ENCODE data around the gene CCR2. TPM values are rescaled to one million over a fixed set of nuclear protein-coding genes. Genes with fewer than 3 reads are reported as not detected.
"Not testable (repeated sequence)": the region's sequence is repeated elsewhere in the genome, so short reads cannot be mapped to it uniquely, and the experiment has no call there.

CCR2 gene
- total RNA-seq, 1 donor from 2014 or later = 20.6 TPM

DNA sequence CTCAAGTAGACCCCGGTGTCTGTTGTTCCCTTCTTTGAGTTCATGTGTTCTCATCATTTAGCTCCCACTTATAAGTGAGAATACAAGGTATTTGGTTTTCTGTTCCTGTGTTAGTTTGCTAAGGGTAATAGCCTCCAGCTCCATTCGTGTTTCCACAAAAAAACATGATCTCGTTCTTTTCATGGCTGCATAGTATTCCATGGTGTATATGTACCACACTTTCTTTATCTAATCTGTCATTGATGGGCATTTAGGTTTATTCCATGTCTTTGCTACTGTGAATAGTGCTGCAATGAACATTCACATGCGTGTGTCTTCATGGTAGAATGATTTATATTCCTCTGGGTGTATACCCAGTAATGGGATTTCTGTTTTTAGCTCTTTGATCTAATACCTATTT is 49.0 kb downstream of the CCR2 start:
- Mint-ChIP-seq H3K4me1 (ENCODE audit: low read depth) (peaks cover 20% of the 10 kb centered on the region), H3K27me3 (ENCODE audit: insufficient read depth) (peaks cover 24% of the 10 kb centered on the region)
- H3K27ac Mint-ChIP-seq; H3K4me3 Mint-ChIP-seq; H3K9me3 Mint-ChIP-seq; DNase-seq (ENCODE audit: low spot score); H3K36me3 Mint-ChIP-seq (ENCODE audit: low read depth); intact Hi-C loops (cut with micrococcal nuclease): not testable (repeated sequence)

DNA sequence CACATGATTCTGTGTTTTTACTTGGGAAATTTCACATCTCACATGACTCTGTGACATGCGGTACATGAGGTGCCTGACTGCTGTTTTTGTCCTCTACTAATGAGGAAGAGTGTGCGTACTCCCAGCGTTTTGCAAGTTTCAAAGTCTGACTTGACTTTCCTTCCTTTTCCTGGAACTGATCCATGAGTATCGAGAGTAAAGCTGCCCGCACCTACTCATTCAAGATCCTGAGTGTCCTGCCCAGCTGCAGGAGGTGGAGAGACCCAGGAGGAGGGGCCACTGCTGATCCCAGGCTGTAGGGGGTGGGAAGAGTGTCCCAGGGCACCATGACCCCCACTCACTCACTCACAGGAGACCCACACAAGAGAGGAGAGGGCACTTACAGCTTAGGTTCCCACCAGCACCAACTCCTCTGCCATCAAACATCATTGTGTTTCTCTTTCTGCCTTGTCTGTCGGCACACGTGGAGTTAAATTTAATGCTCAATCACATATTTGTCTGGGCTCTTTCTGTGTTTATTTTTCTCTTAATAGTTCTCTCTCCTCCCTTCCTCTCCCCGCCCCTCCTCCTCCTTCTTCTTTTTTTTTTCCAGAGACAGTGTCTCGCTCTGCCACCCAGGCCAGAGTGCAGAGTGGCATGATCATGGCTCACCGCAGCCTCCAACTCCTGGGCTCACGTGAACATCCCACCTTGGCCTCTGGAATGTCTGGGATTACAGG is 51.5 kb downstream of the CCR2 start:
- DNase-seq (ENCODE audit: low spot score) = no peak
- Mint-ChIP-seq H3K4me3 (no peak overlapping the region), H3K27ac (no peak overlapping the region), H3K27me3 (ENCODE audit: insufficient read depth) (peaks cover 24% of the 10 kb centered on the region), H3K36me3 (ENCODE audit: low read depth) (peaks cover 6% of the 10 kb centered on the region), H3K9me3 (peaks cover 4% of the 10 kb centered on the region), H3K4me1 (ENCODE audit: low read depth) (peaks cover 42% of the 10 kb centered on the region)
- intact Hi-C loops (cut with micrococcal nuclease) = no loop called here

- Mint-ChIP-seq H3K4me3 (no peak overlapping the region), H3K27me3 (ENCODE audit: insufficient read depth) (peaks cover 27% of the 10 kb centered on the region), H3K36me3 (ENCODE audit: low read depth) (peaks cover 6% of the 10 kb centered on the region), H3K4me1 (ENCODE audit: low read depth) (peaks cover 42% of the 10 kb centered on the region), H3K27ac (peak overlapping the region; percentile 68), H3K9me3 (peaks cover 4% of the 10 kb centered on the region)
- DNase-seq (ENCODE audit: low spot score) = no peak
- intact Hi-C loops (cut with micrococcal nuclease) = no loop called here
Observed at GRCh38 chr3:46406443-46406787, 52.5 kb downstream of the CCR2 start.

DNA sequence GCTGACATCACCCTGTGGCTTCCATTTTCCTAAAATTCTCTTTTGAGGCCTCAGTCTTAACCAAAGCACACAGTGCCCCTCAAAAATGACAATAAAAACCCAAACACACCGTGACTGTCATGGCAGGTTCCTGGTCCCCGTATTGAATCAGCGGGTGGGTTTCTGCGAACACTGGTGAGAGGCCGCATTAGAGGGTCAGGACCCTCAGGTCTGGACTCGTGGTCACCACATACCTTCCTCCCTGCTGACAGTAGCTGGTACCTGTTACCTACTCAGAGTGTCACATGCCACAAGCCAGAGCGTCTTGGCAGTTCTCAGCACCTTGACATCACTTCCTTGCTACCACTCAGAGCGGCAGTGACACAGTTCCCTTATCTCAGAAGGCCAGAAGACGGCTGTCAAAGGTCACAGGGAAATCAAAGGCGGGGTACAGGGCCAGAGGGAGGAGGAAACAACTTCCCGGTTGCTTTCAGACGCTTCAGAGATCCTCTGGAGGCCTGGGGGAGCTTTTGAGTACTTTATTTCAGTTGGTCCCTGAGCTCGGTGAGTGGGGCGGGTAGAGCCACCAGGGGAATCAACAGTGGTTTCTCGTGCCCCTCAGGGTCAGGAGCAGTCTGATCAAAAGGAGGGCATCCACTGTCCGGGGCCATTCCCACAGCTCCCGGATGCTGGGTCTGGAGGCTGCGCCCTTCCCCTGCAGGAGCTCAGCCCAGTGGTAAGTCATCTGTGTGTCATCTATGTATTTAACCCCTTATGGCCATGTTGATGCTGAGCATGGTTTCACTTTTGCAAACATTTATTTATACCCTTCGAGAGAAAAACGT is 53.1 kb downstream of the CCR2 start, which contains the start of the genes CCR5AS and CCRL2:
TSS of gene CCR5AS (minus strand) at position 279 of the 824 bp plus-strand sequence.
TSS of gene CCRL2 (plus strand) at position 472 of the 824 bp plus-strand sequence. CDS start 821 bp downstream, outside the sequence.
- intact Hi-C loops (cut with micrococcal nuclease) = no loop called here
- Mint-ChIP-seq H3K4me3 (peak within 1 kb of the TSS; percentile 80), H3K36me3 (ENCODE audit: low read depth) (peaks cover 6% of the 10 kb centered on the region), H3K27ac (peak within 1 kb of the TSS; percentile 85), H3K4me1 (ENCODE audit: low read depth) (peaks cover 42% of the 10 kb centered on the region), H3K27me3 (ENCODE audit: insufficient read depth) (peaks cover 27% of the 10 kb centered on the region), H3K9me3 (peaks cover 4% of the 10 kb centered on the region)
- peak; percentile 38 for DNase-seq (ENCODE audit: low spot score)

DNA sequence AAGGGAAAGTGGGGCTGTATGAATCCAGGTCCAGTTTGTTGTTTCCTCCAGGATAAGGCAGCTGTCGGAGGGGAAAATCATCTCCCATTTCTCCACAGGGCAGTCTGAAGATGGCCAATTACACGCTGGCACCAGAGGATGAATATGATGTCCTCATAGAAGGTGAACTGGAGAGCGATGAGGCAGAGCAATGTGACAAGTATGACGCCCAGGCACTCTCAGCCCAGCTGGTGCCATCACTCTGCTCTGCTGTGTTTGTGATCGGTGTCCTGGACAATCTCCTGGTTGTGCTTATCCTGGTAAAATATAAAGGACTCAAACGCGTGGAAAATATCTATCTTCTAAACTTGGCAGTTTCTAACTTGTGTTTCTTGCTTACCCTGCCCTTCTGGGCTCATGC is 54.1 kb downstream of the CCR2 start:
- Mint-ChIP-seq H3K27ac (peak overlapping the region; percentile 15), H3K9me3 (peaks cover 1% of the 10 kb centered on the region), H3K4me3 (peak overlapping the region; percentile 80), H3K27me3 (ENCODE audit: insufficient read depth) (peaks cover 27% of the 10 kb centered on the region), H3K36me3 (ENCODE audit: low read depth) (peaks cover 6% of the 10 kb centered on the region), H3K4me1 (ENCODE audit: low read depth) (peaks cover 42% of the 10 kb centered on the region)
- DNase-seq (ENCODE audit: low spot score) = no peak
- intact Hi-C loops (cut with micrococcal nuclease) = no loop called here

DNA sequence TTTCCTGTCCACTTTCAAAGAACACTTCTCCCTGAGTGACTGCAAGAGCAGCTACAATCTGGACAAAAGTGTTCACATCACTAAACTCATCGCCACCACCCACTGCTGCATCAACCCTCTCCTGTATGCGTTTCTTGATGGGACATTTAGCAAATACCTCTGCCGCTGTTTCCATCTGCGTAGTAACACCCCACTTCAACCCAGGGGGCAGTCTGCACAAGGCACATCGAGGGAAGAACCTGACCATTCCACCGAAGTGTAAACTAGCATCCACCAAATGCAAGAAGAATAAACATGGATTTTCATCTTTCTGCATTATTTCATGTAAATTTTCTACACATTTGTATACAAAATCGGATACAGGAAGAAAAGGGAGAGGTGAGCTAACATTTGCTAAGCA is 54.9 kb downstream of the CCR2 start:
- H3K9me3 Mint-ChIP-seq = no peaks in the 10 kb centered on the region

DNA sequence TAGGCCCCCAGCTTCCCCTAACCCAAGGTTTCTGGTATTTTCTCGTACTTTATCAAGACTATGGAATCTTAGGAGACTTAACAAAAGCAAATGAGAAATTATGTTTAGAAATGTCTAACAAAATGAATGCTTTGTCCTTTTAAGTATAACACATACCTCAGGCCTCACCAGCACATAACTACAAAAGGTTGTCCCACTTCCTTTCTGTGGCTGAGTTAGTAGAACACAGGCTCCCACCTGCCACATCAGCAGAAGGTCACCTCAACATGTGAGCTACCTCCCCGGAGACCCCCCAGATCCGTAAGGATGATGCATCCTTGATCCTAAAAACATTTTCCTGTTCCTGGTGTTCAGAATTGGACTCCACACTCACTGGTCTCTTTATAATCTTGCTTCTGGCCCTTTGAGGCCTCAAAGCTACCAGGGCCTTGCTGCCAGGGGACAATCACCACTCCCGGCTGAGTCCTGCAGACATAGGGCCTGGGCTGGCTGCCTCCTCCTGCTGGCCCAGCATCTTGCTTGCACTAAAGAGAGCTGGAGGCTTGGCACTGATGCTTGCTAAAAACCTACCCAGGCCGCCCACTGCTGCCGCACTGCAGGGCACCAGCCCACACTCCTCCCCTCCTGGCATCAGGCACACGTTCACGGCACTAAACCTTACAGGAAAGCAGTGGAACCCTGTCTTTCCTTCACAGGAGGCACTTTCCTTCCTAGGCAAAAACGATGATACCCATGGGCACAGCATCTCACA is 56.0 kb downstream of the CCR2 start:
- peaks cover 42% of the 10 kb centered on the region for H3K4me1 Mint-ChIP-seq (ENCODE audit: low read depth)
- DNase-seq (ENCODE audit: low spot score) = no peak
- no peaks in the 10 kb centered on the region for H3K9me3 Mint-ChIP-seq
- H3K4me3 Mint-ChIP-seq = peak overlapping the region; percentile 17
- peaks cover 6% of the 10 kb centered on the region for H3K36me3 Mint-ChIP-seq (ENCODE audit: low read depth)
- H3K27me3 Mint-ChIP-seq (ENCODE audit: insufficient read depth) = peaks cover 16% of the 10 kb centered on the region
- H3K27ac Mint-ChIP-seq = no peak overlapping the region
- intact Hi-C loops (cut with micrococcal nuclease) = no loop called here

More for the DNA sequence above, 54.9 kb downstream of the CCR2 start:
- peak overlapping the region; percentile 9 for H3K4me3 Mint-ChIP-seq
- no peak overlapping the region for H3K27ac Mint-ChIP-seq
- intact Hi-C loops (cut with micrococcal nuclease) = no loop called here
- peaks cover 42% of the 10 kb centered on the region for H3K4me1 Mint-ChIP-seq (ENCODE audit: low read depth)
- no peak for DNase-seq (ENCODE audit: low spot score)
- peaks cover 6% of the 10 kb centered on the region for H3K36me3 Mint-ChIP-seq (ENCODE audit: low read depth)
- H3K27me3 Mint-ChIP-seq (ENCODE audit: insufficient read depth) = peaks cover 22% of the 10 kb centered on the region

Other genes with a start within 250 kb of the CCR2 start
- gene CCR1, start 145.8 kb upstream of the CCR2 start, total RNA-seq = 22.6 and 23.2 TPM in 2 replicates
- 0.29 TPM in 1 of 2 replicates, not detected in the other for gene CCR3, start 111.7 kb upstream of the CCR2 start, total RNA-seq
- gene CCR5, start 16.8 kb downstream of the CCR2 start, total RNA-seq = 5.8 TPM in 2 replicates
- gene CCRL2, start 53.1 kb downstream of the CCR2 start, total RNA-seq = 2.2 and 3.9 TPM in 2 replicates
- not detected in 2 replicates for gene LTF, start 110.8 kb downstream of the CCR2 start, total RNA-seq
- not detected in 2 replicates for gene RTP3, start 143.9 kb downstream of the CCR2 start, total RNA-seq
- not detected in 2 replicates for gene LRRC2, start 212.2 kb downstream of the CCR2 start, total RNA-seq